Right renal pelvis (tissue), 4 donors: ENCODE measurements around the gene CNTN3. TPM values are rescaled to one million over a fixed set of nuclear protein-coding genes. Genes with fewer than 3 reads are reported as not detected.

Experiments used
- DNase-seq, 4 donors: peaks; one replicate each; pipeline ENCODE4 v3.0.0-alpha.2; 2013; ENCODE audit warnings: low read depth in 4 of 4, low spot score in 3 of 4, missing footprints in 1 of 4
- polyA plus RNA-seq, 4 donors: library from polyadenylated mRNA; unstranded; fragments of 120-200 nt; gene quantifications; one replicate each; pipeline ENCODE4 v1.2.1, GENCODE V29; 2013; ENCODE audit not compliant: insufficient read length in 4 of 4

CNTN3 gene
- polyA plus RNA-seq: 1 to 10 TPM; 5.8 to 9.1 (median 6.6) TPM

- peak in 2 of 4 donors; percentile 45 to 49 for DNase-seq
These were observed at the start of gene CNTN3 for GRCh38 chr3:74614107-74614967. CNTN3 (minus strand) TSS chr3:74614659; CDS start chr3:74521112, 93,547 bp downstream.

DNA sequence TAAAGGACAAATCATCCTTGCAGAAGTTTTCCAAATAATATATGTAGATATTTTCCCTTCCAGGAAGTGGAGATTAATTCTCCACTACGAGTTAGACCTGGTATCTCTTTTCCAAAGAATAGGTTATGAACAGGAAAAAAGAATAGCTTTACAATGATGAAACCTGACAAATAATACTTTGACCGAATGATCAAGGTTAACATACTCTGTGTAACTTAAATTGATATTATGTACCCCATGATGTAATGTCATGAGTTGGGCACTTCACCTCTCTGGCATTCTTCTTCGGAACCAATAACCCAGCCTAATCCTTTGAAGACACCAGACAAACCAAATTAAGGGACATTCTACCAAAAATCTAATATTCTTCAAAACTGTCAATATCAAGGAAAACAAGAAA lies 48.7 kb upstream of the CNTN3 start:
- no peak for DNase-seq

GRCh38 chr3:74661672-74662071 lies 47.2 kb upstream of the CNTN3 start:
- no peak for DNase-seq

DNA sequence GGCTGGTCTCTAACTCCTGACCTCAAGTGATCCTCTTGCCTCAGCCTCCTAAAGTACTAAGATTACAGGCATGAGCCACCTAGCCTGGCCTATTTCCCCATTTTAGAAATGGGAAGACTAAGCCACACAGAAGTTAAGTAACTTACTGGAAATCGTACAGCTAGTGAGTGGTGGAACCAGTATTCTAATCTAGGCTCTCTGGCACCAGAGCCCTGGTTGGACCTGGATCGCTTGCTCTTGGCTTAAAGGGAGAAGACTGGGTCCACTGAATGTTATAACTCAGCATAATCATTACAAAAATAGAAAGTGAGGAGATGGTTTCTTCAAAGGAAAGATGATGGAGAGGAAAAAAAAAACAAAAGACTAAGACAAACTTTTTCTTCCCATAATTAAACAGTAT lies 37.4 kb upstream of the CNTN3 start:
- no peak for DNase-seq

DNA sequence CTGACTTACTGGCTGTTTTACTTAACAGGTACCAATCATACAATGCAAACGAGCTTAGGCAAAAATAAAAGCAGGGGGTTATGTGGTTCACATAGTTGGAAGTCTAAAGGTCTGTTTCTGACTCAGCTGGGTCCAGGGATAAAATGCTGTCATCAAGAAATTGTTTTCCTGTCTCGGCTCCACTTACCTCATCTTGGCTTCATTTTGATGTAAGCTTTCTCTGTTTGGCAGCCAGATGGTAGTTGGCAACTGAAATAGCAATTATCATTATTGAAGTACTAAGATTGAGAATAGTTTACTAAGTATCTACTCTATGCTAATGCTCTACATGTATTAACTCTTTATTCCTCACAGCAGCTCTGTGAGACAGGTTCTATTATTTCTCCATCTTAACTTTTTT lies 36.8 kb upstream of the CNTN3 start:
- no peak for DNase-seq

DNA sequence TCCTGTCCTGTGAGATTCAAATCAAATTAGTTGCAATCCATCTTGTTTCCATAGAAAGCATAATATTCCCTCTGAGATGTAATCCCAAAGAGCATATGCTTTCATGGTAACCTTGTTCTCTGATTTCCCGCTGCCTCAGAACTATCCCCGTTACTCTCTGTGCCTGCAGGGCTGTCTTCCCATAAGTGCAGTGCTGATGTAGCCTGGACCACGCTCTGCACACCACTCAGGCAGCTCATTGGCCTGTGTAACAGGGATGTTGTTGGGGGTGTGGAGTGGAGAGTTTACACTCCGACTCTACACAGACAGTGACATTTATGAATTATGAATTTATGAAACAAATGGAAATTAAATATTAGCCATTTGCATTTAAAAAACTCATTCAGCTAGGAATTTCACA lies 33.6 kb upstream of the CNTN3 start:
- DNase-seq: no peak

DNA sequence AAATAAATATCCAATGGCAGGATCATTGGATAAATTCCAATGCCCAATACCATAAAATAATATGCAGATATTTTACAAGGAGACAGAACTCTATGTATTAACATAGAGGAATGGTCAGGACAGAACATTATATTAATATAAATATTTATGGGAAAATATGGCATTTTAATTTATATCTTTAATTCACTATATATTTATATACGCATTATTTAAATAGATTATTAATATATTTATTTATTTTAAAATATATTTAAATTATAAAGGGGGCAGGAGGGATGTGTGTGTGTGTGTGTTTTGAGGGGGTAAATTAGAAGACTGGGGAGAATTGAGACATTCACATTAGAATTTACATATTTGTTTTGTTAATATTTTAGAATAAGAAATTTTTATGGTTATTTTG lies 31.6 kb upstream of the CNTN3 start:
- DNase-seq: no peak

- no peak for DNase-seq
These were observed 29.2 kb upstream of the CNTN3 start for GRCh38 chr3:74643636-74644035.

GRCh38 chr3:74642876-74643275 lies 28.4 kb upstream of the CNTN3 start:
- no peak for DNase-seq

- no peak for DNase-seq
These were observed 25.8 kb upstream of the CNTN3 start for GRCh38 chr3:74640211-74640610.

GRCh38 chr3:74639681-74640080 lies 25.2 kb upstream of the CNTN3 start:
- no peak for DNase-seq

DNA sequence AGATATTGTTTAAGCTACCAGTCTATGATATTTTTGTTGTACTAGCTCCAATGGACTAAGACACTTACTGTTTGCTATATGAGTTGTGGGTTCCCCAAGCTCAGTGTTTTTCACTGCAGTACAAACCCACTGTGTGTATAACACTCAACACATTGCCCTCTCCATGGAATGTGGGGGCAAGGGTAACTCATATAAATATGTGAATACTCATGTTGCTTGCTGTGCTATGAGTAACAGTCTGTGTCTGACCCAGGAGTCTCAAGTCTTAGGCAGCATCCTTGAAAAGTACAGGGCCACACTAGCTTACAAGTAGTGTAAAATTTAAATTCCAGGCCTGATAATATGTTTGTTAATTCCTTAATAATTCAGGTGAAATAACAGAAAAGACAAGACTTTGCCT lies 22.5 kb upstream of the CNTN3 start:
- DNase-seq: no peak

DNA sequence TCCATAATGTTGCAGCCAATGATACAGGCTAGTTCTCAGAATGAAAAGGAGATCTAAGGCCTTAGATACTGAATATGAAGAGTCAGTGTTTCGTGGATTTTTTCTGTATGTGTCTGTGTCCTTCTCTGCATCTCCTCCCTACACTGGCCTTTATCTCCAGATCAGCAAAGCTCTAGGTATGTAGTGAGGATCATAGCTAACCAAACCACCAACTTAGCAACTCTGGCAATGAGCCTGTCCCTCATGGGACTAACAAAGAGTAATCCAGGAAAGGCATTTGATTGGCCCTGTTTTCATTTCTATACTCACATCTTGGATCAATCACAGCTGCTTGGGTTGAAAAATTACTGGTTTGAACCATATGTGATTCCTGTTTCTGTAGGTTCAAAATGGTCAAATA lies 18.6 kb upstream of the CNTN3 start:
- DNase-seq: no peak

DNA sequence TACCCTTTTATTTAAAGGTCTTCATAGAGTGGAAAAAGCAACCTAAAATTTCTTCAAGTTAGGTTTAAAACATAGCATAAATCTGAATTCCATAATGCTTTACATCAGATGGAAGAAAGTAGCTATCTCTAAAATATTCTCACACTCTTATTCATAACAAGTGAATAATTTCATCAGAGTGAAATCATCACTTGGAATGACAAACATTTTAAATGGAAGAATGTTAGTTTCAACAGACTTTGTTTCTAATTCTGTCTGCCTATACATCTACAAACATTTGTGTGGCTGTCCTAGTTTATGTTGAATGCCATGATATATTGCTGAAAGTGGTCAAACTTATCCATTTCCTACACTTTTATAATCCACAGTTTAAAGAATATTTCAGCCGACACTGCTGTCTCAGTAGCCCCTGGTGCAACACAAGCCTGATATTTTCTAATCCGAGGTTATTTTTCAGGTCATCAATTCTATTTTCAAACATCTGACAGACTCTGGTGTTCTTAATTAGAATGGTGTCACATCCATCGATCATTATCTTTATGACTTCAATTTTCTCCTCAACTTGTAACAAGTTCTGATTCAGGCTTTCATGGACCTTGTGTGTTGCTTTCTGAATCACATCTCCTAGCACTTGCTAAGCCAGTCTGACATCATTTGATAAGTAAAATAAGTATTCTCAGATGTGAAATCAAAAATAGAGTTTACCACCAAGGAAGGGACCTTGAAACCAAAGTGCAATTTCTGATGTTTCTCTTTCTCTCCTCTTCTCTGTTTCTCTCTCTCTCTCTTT lies 17.1 kb upstream of the CNTN3 start:
- no peak for DNase-seq

DNA sequence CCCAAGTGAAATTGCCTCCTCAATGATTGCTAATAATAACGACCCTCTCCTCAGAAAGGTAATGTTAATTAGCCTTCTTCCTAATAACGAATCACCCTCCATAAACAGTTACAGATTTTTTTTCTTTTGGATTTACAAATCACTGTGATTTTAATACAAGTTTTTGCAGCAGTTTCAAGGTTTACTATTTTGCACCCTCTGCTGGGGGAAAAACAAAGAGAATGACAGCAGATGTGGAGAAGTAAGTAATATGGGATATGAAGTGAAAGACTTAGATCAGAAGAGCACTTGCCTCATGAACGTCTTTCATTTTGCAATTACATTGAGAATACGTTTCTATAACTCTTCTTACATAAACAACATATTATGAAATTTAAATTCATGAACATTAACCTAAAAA lies 16.1 kb upstream of the CNTN3 start:
- no peak for DNase-seq

DNA sequence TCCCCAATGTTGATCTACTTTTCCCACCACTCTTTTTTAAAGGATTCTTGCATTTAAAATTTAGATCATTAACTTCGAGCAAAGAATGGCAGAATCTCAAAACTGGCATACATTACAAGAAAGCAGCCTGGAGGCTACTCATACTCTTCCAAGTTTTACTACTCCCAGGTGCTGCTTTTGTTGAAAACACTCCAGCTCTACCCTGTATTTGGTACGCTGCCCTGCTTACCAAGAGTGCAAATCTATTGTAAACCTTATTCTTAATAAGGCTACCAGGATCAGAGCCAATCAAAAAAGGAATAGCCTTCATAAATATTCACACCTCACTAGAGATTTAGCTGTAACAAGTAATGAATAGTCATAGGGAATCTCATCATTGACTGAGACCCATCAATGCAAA lies 11.6 kb upstream of the CNTN3 start:
- DNase-seq: no peak

GRCh38 chr3:74624301-74624700 lies 9.8 kb upstream of the CNTN3 start:
- no peak for DNase-seq

DNA sequence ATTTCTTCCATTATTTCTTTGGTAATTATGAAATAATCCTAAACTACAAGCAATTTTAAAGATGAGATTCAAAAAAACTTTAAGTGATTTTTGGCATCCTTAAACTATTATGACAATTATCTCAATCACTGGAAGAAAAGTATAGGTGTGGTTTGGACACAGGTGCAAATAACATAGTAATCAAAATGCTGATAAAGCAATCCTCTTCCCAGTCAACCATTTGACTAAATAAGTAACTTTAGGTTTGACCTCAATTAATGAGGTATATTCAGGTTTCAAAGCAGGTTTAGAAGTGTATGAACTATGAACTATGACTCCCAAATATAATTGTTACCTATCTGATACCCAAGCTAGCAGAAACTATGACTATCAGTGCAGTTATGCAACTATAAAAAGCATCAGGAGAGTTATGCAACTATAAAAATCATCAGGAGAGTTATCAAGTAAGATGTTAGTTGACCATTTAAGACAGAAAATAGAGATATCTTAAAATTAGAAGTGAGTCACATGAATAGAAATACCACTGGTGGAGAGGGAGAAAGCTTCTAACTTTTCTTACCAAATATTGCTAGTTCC lies 8.9 kb upstream of the CNTN3 start:
- DNase-seq: no peak

DNA sequence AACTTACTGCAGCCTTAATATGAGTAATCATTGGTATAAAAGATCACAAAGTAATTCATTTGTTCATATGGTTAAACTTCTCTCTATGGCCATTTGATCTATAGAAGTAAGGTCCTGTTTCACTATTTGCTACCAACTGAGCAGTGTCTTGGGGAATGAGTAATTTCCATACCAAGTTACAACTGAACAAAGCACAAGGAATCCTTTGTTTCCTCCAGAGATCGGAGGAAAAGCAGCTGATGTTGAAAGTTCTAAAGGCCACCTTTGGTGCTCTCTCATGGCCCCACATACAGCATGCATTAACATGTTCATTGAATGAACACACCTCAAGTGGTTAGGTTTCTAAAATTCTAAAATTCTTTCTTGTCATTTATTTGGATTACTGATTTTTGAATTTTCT lies 7.1 kb upstream of the CNTN3 start:
- no peak for DNase-seq

DNA sequence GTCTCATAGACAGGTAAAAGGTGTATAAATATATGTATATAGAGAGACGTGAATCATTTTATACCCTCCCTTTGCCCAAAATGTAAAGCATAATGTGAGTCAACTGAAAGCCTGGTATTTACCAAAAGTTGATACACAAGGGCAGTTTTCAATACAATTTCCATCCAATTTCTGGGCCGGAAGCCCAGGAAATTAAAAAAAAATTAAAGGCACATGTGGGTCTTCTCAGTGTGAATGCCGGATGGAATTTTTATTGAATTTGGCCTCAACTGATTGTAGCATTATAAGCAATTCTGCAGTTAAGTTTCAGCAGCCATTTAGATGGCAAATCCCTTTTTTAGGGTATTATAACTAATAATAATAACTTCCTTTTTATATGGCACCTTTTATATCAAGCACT lies 3.3 kb upstream of the CNTN3 start:
- DNase-seq: peak in 1 of 4 donors; percentile 23

- peak in 1 of 4 donors; percentile 8 for DNase-seq
These were observed 845 bp downstream of the CNTN3 start for GRCh38 chr3:74613521-74614106.
